Measurements from ENCODE around the gene ACTL9.

Gene ACTL9

GRCh38 chr19:8684001-8684902 is 14.3 kb downstream of the ACTL9 start:
- no peak for DNase-seq

GRCh38 chr19:8682931-8683330 is 15.7 kb downstream of the ACTL9 start:
- no peak for DNase-seq

GRCh38 chr19:8682472-8682871 is 16.1 kb downstream of the ACTL9 start:
- DNase-seq = no peak

DNA sequence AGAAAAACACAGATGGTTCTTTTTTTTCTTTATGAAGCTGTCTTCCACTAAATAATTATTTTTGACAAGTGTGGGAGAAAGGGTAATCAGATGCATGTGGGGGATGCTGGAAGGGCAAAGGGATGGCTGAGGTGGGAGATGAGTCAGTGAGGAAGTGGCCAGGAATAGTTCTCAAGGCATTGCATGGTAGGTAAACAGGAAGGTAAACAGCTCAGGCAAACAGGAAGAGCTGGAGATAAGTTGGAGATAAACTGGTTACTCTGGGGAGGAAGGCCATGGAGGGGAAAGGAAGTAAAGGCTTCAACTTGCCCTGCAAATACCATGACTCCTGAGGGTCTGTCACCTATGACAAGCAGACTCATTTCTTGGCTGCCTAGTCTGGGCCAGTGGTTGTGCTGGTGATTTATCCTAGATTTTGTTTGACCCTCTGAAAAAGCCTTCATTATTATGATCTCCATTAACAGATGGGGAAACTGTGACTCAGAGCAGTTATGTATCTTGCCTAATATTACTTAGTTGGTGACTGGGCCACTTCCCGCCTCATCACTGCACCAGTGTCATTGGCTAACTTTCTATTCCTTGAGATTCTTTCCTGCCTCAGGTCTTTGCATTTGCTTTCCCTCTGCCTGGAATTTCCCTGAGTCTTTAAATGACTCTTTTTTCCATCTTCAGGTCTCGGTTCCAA is 17.1 kb downstream of the ACTL9 start:
- DNase-seq = no peak

DNA sequence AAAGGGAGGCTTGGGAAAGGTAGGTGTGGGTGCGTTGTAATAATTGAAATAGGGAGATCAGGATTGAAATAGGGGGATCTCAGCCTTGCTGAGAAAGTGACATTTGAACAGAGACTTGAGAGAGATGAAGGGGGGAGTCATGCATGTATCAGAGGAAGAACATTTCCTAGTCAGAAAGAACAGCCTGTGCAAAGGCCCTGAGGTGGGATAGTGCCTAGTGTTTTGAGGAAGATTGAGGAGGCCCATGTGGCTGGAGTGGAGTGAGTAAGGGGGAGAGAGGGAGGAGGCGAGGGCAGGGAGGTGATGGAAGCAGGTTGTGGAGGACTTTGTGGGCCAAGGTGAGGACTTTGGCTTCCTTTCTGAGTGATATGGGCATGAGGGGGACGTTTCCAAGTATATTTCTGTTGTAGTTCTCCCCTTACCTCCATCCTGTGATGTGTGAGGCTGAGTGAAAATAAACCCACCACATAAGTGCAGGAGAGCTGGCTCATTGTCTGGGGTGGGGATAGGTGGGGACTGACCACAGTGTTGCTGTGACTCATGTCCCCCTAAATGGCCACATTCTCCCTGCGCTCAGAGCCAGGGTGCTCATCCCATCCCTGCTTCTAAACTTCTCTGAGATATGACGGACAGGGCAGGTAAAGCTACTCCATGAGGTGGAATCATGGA is 17.8 kb downstream of the ACTL9 start:
- DNase-seq = no peak

- DNase-seq = no peak
Observed at GRCh38 chr19:8678244-8678807, 20.3 kb downstream of the ACTL9 start.

DNA sequence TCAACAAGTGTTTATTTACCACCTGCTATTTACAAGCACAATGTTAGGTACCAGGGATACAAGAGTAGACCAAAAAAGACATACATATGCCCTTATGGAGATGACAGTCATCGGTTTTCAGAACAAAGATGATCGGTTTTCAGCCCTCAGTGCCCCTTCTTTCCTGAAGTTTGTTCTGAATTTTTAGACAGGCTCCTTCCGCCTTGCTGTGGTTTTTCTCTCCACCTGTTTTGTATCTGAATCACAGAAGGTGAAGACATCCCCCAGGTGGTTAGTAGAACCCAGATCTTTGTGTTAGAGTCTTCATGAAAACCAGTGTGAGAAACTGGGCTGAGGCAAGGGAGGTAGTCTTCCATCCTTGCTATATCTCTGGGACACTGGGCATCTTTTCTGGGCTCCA is 23.5 kb downstream of the ACTL9 start:
- DNase-seq = no peak

DNA sequence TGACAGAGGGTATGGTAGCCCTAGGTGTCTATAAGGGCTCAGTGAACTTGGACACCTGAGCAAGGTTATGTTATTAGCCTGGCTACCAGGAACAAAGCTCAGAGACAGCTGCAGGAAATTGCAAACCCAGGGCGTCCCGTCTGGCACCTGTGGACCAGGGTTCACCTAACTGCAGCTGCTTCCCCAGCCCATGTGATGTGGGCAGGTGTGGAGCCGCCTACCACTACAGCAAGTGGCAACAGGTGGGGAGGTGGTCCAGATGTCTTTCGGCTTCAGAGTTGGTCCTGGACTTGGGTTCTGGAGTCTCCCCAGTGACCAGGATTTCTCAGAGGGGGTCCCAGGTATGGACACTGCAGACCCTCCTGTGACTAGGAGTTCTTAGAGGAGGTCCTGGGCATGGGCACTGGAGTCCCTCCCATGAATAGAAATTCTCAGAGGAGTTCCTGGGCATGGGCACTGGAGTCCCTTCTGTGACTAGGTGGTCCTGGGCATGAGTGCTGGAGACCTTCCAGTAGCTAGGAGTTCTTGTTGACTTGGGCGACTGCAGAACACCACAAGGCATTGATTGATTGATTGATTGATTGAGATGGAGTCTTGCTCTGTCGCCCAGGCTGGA is 25.2 kb downstream of the ACTL9 start:
- DNase-seq = no peak

DNA sequence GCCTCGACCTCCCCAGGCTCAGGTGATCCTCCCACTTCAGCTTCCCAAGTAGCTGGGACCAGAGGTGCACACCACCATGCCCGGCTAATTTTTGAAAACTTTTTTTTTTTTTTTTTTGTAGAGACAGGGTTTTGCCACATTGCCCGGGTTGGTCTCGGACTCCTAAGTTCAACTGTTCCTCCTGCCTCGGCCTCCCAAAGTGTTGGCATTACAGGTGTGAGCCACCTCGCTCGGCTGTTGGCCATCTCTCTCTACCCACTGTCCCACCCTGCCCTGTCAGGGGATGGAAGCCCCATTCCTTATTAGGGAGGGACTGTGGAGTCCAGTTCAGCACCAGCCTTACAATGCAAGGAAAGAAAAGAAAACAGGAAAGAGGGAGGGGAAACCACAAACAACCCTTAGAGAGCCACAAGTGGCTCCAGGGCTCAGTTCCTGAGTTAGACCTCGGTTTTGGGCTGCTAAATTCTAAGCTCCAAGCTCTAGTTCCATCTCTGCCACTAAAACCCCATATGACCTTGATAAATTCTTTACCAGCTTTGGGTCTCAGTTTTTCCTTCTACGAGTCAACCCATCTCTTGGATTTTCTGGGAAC is 31.7 kb downstream of the ACTL9 start:
- DNase-seq = no peak

GRCh38 chr19:8665468-8666213 is 33.0 kb downstream of the ACTL9 start:
- no peak for DNase-seq

DNA sequence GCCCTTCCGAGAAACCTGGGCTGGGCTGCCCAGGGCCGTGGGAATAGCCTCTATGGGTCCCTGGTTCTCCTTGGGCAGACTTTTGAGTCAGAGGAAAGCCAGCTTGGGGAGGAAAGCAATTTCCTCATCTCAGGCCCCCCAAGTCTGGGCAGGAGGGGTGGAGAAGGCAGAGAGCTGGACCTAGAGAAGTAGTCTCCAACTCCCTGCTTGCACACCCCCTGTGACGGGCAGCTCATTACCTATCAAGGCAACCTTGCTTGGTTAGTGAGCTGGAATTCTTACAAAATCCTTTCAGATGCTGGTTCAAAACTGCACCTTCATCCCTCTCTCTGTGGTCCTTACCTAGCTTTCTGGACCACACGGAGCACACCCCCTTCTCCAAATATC is 33.9 kb downstream of the ACTL9 start:
- DNase-seq = no peak

DNA sequence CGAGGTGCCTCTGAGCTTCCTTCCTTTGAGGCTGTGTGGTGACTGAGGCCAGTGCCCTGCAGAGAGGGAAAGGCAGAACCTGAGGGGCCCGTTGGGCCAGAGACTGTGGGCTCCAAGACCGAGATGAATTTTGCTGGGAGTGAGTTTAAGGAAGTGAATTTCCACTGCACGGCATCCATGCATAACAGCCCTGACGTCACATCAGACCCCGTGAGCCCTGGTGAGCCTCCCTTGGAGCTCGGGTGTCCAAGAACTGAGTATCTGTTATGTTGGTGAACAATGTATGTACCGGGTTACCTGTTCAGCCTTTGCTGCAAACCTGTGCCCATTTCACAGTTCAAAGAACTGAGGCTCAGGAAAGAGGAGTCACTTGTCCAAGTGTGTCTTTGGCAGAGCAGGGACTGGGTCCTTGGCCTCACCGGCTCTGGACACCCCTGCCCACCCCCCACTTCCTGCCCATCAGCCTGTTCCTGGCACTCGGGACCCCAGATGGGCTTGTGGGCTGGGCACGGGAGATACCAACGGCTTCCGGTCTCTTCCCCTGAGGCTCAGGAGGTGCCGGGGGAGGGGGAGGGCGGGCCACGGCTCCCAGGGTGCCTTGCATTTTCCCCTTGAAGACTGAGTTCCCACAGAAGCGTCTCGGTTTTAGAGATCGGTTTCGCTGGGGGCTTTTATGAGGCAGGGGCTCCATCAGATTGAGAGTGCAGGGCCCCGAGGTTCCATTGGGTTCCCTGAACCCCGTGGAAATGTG is 34.5 kb downstream of the ACTL9 start:
- no peak for DNase-seq

GRCh38 chr19:8662263-8662662 is 36.3 kb downstream of the ACTL9 start:
- no peak for DNase-seq

- no peak for DNase-seq
Observed at GRCh38 chr19:8659905-8660304, 38.7 kb downstream of the ACTL9 start.

- no peak for DNase-seq
Observed at GRCh38 chr19:8657869-8658268, 40.7 kb downstream of the ACTL9 start.

DNA sequence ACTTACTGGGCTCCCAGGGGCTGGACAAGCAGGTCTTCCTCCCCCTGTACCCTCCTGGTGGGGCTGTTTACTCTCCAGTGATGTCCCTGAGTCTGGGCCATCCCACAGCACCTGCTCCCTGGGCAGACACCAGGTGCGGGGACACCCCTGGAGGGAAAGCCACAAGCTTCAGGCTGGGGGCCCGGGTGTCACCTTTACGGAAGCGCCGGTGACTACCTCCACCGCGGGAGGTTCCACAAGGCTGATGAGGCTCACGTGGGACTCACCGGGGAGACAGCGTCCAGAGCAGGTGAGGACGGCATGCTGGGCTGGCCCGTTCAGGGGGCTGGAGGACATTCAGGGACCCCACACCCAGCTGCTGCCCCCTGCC is 43.3 kb downstream of the ACTL9 start:
- DNase-seq = no peak

- DNase-seq = no peak
Observed at GRCh38 chr19:8654591-8655339, 43.8 kb downstream of the ACTL9 start.

DNA sequence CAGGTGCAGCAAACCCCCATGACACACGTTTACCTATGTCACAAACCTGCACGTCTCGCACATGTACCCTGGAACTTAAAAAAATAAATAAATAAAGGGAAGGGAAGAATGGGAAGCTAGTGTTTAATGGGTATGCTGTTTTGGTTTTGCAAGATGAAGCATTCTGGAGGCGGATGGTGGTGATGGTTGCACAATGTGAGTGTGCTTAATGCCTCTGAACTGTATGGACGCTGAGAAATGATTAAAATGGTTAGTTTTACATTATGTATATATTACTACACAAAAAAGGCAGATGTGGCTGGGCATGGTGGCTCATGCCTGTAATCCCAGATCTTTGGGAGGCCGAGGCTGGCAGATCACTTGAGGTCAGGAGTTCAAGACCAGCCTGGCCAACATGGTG is 50.4 kb downstream of the ACTL9 start:
- DNase-seq = no peak
